GM21619 (cell line): ENCODE data around the gene S100B.
"Not testable (repeated sequence)": the region's sequence is repeated elsewhere in the genome, so short reads cannot be mapped to it uniquely, and the experiment has no call there.

ENCODE experiments used
- ATAC-seq: cut with Tn5 transposase; IDR thresholded peaks from one replicate; pipeline ENCODE4 v1.9.1; 2021; ENCODE audit not compliant: unreplicated experiment

The S100B gene

DNA sequence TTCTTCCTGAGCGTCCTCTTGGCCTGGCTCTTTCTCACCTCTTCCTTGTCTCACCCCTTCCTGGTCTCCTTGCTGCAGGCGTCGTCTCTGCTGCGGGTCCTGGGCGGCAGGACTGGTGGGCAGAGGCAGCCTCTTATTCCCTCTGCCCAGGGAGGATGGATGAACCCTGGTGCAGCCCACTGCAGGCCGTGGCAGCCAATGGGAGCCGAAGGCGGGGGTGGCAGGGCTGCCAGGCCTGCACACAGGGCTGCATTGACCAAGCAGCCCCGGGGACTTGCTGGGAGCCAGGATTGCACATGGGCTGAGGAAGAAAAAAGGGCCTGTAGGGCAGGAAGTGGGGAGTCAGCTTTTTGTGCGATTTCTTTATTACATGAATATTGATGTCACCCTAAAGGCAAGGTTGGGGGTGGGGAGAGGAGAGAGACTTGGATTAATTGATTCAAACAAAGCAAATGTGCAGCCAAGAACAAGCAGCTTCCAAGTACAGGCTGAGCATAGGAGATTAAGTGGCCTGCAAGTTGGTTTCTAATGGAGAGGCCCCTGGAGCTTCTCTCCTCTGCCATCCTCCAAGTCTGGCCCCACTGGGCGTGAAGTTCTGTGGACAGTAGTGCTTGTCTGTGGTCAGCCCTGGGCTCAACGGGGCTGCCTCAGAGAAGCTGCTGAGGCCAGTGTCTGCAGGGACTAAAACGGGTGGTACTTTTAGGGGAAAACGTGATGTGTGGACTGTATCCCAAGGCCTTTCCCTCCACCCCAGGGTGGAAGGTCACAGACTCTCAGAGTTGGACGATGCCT lies at the start of gene S100B:
Gene S100B, minus strand, starts transcription at position 108 of the 792 bp plus-strand sequence. CDS start 2,667 bp downstream, outside the sequence.
- no peak for ATAC-seq

DNA sequence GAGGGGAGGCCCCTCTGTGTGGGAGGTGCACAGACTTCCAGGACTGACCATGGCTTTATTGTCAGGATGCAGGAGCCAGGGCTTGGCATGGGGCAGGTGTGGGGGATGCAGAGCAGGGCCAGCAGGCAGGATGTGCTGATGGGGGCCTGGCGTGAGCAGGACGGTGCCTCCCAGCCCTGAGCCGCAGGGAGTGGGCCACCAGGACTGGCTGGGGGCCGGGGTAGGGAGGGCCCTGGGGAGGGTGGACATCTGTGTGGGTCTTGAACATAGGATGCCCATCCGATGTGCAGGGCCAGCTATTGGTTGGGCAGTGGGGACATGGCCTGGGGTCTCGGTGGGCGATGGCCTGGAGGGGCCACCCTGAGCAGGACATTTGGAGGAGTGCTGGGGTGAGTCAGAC lies 46.2 kb upstream of the S100B start:
- ATAC-seq: no peak

DNA sequence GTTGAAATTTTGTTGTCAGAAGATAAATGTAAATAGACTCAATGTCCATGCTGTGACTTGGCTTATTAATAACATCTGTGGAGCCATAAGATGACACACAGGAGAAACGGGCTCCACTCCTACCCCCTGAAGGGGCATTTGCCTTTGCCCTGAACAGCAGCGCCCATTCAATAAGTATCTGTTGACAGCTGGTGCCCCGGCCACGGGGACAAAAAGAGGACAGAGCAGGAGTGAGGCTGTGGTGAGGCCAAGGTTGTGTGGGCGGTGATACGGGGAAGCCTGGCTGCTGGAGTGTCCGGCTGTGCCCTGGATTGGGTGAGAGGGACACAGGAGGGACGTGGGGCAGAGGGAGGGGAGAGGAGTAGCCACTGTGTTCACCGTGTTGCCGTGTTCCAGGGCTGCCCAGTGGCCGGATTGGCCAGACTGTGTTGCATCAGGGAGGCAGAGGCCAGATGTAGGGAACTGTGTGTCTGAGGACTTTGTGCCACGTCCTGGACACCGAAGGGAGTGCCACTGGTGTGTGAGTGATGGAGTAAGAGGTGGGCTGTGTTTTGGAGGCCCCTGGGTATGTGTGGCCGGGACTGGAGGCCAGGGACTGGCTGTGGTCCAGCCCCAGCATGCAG lies 45.7 kb upstream of the S100B start:
- ATAC-seq: no peak

DNA sequence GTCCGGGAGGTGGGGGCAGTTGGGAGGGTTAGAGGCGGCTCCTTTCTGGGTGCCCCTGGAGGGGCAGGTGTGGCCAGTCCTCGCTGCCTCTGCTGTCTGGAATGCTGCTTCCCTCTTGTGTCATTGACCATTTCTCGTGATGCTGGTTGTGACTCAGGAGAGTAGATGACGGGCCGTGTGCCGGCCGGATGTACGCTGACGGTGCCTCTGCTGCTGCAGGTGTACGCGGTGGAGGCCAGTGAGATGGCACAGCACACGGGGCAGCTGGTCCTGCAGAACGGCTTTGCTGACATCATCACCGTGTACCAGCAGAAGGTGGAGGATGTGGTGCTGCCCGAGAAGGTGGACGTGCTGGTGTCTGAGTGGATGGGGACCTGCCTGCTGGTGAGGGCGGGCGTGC lies 44.5 kb upstream of the S100B start:
- no peak for ATAC-seq

DNA sequence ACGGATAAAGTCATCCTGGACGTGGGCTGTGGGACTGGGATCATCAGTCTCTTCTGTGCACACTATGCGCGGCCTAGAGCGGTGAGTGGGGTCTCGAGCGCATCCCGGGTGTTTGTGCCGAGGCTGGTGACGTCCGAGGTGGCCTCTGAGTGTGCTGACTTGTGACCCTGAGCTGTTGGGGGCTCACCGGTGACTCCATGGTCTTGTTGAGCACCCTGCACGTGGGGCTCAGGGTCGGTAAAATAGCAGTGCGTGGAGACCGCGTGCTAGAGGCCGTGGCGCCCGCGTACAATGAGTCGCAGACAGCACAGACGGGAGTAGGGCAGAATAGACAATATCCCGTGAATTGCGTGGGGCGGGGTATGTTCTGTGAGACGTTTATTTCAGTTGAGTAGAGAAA lies 43.7 kb upstream of the S100B start:
- no peak for ATAC-seq

DNA sequence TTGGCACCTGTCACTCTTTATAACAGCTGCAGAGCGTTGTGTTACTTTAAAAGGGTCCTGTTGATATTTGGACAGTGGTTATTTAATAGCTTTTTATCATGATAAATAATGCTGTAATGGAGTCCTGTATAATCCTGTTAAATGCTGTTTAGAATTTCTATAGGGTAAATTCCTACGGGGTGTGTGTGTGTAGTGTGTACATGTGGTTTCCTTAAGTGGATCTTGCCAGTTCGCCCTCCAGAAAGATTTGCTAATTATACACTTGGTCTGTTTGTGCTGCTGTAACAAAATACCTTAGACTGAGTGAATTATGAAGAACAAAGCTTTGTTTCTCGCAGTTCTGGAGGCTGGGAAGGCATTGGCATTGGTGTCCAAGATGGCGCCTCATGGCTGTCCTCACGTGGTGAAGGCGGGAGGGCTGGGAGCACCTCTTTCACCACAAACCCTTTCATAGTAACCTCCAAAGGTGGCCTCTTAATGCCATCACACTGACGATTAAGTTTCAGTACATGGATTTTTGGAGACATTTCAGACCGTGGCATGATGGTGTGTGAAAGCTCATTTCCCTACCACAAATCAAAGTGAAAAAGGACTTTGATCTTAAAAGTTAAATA lies 41.8 kb upstream of the S100B start:
- ATAC-seq: no peak

DNA sequence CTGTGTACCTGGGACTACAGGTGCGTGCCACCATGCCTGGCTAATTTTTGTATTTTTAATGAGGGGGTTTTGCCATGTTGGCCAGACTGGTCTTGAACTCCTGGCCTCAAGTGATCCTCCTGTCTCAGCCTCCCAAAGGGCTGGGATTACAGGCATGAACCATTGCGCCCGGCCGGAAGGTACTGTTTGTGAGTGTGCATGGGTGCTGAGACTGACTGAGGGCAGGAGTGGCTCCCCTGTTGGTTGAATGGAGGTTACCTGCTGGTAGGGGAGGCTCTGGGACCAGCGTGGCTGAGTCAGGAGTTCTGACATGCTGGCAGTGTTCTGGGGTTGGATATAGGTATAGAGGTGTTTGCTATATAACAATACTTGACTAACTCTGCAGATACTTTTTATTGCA lies 41.0 kb upstream of the S100B start:
- no peak for ATAC-seq

DNA sequence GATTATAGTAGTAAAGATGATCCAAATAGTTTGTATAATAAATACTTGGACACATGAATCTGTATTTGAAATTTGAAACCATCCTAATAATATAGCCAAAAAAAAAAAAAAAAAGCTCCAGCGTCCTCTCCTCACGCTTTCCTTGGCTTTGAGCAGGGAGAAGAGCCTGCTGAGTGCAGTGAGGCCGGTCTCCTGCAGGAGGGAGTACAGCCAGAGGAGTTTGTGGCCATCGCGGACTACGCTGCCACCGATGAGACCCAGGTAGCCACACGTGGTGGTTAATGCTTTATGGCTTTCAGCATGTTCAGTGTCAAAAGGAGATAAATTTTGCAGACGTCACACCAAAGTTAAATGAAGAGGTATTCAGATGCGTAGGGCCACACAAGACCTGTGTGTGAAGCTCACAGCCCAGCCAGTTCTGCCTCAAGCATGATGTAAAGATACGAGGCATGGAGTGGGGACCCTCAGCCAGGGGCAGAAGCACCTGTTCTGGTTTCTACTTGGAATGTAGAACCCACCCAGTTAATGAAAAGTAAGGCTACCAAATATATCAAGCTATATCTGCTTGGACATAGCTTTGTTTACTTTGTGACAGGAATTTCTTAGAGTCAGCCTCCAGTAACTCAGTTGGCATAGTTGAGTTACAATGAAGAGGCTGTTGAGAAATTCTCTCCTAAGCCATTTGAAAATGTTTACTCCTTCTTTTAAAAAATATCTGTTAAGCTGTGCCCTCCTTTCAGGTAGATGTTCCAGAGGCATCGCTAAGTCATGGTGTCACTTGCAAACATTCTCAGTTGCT lies 38.7 kb upstream of the S100B start:
- no peak for ATAC-seq

DNA sequence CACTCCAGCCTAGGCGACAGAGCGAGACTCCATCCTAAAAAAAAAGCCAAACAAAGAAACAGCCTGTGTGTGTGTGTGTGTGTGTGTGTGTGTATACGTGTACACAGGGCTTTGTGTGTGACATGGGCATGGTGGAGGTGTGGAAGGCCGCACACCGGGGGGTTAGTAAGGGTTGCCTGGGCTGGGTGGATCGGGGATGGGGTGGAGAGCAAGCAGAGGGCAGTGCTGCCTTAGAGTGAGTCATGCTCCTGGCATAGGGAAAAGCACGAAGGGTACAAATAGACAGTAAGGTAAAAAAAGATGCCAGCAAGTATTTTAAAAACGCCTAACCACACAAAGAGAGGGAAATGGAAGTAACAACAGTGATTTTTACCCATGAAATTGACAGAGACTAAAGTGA lies 36.8 kb upstream of the S100B start:
- ATAC-seq: no peak

DNA sequence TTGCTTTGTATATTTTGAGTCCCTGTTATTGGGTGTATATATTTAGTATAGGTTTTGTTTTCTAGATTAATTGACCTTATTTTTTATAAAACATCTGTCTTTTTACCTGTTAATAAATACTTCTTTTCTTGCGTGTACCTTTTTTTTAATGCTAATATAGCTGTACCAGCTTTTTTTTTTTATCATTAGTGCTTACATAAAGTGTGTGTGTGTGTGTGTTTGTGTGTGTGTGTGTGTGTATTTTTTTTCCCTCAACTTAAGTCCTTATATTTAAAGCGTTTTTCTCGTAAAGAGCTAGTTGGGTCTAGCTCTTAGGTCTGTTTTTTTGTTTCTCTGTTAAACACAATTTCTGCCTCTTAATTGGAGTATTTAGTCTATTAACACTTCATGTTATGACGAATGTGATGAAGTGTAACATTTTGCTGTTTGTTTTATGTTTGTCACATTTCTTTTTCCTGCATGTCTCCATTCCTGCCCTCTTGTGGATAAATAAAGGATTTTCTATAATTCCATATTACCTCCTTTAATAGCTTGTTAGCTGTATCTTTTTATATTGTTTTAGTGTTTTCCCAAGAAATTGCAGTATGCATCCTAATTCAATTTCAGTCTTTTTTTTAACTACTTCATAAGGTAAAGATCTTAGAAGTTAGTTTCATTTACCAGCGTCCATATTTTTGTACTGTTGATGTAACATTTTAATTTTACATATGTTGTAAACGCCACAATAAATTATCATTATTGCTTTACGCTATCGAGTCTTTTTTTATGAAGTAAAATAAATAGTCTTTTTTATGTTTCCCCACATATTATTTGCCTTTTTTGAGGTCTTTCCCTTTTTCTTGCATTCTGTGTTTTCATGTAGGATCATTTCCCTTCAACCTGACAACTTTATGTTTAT lies 34.9 kb upstream of the S100B start:
- ATAC-seq: no peak

DNA sequence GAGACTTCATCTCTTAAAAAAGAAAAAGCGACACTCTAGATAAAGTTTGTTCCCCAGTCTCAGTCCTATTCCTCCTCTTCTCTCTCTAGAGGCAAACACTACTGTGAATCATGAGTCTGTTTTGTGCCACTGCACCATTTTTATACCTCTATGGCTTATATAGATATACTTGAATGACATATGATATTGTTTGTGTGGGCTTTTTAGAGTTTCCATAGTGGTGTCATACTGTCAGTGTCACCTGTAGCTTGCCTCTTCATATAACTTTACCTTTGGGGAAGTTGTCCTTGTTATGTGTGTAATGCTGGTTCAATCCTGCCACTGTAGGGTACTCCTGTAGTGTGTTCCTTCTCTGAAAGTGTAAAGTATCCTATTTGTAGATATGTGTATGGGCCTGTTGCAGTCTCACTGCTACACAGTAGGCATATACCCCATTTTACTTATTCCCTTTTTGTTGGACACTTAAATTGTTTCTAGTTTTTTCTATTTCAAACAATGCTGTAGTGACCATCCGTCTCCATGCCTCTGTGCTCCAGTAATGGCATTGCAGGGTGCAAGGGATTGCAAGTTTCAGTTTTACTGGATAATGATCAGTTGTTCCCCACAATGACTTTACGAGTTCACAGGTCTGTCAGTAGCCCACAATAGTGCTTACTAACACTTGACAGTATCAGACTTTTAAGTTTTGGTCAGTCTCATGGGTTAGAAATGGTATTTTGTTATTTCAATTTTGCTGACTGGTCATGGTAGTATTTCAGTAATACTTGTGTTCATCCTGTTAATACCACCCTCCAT lies 33.3 kb upstream of the S100B start:
- no peak for ATAC-seq

DNA sequence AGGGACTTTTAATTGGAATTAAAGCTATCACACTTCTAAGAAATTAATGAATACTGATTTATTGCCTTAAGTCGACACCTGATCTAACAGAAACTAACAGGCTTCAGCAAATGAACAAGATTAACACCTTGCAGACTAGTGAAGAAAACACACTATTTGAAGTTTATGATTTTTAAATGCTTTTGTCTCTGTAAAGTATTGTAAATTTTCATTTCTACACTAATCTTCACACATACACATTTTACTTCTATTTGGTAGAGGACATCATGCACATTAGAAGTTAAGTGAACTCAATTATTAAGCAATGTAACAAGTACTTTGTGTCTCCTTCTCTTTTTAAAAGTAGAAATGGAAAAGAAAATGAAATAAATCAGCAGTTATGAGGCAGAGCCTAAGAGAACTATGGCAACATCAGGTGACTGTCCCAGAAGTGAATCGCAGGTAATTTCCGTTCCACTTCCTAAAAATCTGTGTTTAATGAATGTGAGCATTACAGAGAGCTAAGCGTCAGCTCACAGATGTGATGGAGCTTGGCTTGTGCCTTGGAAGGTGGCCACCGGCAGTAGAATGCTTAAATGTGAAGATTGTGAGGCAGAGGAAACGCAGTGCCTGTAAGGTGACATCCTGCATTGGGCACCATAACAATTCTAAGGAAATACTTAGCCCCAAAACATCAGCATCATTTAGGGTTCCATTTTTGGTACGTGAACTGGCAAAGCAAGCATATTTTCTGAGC lies 31.8 kb upstream of the S100B start:
- ATAC-seq: no peak

DNA sequence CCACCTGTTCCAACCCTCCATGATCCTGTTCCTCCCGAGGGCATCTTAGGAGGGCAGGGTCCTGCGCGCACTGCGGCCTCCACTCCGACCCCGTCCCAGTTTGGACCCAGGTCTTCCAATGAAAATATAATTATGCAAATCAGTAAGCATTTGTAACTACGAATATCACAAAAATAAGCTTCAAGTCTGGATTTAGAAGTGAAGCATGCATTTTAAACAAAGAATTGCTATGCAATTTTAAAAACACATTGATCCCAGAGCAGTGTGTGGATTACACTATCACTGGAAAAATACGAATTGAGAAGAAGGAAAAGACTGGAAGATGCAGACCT lies 31.3 kb upstream of the S100B start:
- no peak for ATAC-seq

DNA sequence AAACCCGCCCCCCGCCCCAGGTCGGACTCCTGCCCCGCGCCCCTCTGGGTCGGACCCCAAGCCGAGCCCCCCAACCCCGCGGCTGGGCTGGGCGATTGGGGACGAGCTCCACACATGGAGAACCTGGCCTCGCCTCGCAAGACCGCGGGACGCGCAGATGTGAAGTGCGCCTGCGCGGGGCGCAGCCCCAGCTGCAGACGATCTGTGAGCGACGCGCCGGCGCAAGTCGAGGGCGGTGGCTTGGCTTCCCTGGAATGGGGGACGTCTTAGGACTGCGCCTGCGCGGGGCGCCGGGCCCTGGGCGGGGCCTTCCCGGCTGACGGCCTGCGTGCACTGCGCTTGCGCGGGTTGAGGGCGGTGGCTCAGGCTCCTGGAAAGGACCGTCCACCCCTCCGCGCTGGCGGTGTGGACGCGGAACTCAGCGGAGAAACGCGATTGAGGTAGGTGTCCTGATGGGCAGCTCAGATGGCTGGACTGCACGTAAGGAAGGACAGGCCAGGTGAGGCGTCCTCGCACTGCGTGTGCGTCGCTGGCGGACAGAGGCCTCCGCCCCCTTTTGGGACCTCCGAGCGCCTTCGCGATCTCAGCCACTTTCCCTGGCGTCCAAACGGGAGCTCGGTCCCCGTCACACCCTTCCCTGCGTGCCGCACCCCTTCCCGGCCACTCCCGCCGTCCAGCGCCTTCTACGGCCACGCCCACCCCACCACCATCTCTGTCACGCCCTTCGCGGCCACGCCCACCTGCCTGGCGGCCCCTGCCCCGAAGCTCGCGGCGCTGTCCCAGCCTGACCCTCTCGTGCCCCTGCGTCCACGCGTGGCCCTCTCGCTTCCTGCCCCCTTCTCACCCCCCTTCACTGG lies 30.7 kb upstream of the S100B start, which contains the start of gene PRMT2:
Gene PRMT2, plus strand, starts transcription at position 351 of the 857 bp plus-strand sequence. CDS start 1,278 bp downstream, outside the sequence.
- peak; percentile 74 for ATAC-seq

DNA sequence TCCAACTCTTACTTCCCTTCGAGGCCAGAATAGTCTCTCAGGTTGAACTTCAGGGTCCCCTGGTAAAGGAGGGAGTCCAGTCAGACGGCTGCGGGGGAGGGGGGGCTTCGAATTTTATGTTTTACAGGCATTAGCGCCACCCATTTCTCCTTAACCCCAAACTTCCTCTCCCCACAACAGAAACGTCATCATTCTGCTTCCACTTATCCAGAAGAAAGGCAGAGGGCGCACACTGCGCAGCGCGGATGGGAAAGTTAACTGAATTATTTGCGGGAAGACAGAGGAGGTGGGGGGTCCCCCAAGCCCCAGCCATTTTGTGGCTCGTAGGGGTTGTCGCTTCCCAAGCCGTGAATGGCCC lies 30.1 kb upstream of the S100B start:
- ATAC-seq: peak; percentile 11

DNA sequence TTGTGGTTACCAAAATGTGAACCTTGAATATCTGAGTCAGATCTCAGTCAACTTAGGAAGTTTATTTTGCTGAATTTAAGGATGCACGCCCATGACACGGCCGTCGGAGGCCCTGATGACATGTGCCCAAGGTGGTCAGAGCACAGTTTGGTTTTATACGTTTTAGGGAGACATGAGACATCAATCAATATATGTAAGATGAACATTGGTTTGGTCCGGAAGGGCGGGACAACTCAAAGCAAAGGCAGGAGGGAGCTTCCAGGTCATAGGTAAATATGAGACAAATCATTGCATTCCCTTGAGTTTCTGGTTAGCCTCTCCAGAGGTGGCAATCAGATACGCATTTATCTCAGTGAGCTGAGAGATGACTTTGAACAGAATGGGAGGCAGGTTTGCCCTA lies 29.5 kb upstream of the S100B start:
- ATAC-seq: no peak

DNA sequence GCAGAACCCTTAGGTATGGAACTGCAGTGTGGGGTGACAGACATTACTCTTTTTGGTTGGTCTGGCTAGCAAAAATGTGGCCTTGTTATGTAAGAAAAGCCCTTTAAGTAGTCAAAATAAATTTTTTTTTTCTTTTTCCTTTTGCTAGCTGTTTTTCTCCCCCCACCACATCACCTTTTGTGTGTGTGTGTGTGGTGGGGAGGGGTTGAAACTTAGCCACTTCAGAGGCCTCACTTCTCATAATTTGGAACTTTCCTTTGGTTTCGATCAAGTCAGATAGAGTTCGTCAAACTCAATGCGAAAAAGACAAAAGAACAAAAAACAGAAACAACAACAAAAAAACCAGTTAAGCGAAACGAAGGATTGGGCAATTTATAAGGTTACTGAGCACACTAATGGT lies 28.7 kb upstream of the S100B start:
- no peak for ATAC-seq

DNA sequence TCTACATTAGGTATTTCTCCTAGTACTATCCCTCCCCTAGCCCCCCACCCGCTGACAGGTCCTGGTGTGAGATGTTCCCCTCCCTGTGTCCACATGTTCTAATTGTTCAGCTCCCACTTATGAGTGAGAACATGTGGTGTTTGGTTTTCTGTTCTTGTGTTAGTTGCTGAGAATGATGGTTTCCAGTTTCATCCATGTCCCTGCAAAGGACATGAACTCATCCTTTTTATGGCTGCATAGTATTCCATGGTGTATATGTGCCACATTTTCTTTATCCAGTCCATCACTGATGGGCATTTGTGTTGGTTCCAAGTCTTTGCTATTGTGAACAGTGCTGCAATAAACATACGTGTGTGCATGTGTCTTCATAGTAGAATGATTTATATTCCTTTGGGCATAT lies 26.0 kb upstream of the S100B start:
- not testable (repeated sequence) for ATAC-seq
